GM12874 (cell line): Measurements from ENCODE around the gene ALDH2.

Experiments
- TF ChIP-seq, protein P1 (sequence below): IDR thresholded peaks from 2 replicates; pipeline ENCODE4 v1.5.1; 2011; ENCODE audit warnings: low read depth, mild to moderate bottlenecking, control low read depth, low read length, moderate library complexity; ENCODE audit not compliant: insufficient read depth

ALDH2 gene

GRCh38 chr12:111756196-111756595, 10.5 kb upstream of the ALDH2 start:
- TF ChIP-seq, protein P1, sequence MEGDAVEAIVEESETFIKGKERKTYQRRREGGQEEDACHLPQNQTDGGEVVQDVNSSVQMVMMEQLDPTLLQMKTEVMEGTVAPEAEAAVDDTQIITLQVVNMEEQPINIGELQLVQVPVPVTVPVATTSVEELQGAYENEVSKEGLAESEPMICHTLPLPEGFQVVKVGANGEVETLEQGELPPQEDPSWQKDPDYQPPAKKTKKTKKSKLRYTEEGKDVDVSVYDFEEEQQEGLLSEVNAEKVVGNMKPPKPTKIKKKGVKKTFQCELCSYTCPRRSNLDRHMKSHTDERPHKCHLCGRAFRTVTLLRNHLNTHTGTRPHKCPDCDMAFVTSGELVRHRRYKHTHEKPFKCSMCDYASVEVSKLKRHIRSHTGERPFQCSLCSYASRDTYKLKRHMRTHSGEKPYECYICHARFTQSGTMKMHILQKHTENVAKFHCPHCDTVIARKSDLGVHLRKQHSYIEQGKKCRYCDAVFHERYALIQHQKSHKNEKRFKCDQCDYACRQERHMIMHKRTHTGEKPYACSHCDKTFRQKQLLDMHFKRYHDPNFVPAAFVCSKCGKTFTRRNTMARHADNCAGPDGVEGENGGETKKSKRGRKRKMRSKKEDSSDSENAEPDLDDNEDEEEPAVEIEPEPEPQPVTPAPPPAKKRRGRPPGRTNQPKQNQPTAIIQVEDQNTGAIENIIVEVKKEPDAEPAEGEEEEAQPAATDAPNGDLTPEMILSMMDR: no peak

- TF ChIP-seq, protein P1: no peak
Measured at GRCh38 chr12:111756681-111757080, 10.1 kb upstream of the ALDH2 start.

DNA sequence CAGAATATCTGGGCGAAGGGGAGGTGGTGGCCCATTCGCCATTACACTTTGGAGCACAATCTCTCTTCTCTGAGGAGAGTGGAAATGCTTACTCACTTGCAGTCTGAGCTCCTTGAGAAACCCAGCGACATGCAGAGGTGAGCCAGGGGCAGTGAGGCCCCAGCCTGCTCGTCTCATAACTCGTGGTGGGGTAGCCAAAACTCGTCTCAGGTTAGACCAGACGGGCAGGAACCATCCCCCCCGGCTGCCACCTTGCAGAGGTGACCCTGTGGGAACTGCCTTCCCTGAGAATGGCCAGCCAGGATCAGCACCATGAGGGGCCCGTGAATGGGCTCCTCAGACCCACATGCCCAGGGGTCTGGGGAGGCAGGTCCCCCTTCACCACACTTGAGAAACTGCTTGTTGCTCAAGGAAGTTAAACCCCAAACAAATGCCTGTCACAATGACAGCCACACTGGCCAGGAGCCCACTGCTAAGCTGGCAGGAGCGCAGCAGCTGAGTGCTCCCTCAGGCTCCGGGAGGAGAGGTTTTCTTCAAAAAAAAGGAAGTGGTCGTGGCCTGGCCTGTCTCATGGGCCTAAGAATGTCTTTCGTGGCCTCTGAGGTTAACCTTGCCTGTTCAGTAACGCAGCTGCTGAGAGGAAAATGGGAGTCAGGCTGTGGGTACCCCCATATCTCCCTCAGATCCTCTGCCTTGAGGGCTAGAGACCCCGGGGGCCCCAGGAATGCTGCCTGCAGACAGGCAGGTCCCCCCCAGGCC, 9.2 kb upstream of the ALDH2 start:
- TF ChIP-seq, protein P1: no peak

DNA sequence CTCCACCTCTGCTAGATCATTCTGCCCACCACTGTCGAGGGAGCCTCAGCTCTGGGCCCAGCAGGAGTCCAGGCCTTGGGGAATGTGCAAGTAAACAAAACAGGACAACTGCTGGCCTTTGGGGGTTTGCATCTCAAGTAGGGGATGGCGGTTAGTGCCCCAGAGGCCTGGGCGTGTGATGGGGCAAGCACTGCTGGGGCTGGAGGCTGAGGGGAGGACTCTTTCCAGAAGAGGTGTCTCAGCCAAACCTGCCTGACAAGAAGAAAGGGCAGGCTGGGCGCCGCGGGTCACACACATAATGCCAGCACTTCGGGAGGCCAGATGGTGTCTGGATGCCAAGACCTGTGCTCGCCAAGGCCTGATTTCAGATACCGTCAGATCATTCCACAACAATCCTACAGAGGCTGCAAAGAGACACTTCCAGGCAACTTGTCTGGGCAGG, 8.6 kb upstream of the ALDH2 start:
- TF ChIP-seq, protein P1: no peak

DNA sequence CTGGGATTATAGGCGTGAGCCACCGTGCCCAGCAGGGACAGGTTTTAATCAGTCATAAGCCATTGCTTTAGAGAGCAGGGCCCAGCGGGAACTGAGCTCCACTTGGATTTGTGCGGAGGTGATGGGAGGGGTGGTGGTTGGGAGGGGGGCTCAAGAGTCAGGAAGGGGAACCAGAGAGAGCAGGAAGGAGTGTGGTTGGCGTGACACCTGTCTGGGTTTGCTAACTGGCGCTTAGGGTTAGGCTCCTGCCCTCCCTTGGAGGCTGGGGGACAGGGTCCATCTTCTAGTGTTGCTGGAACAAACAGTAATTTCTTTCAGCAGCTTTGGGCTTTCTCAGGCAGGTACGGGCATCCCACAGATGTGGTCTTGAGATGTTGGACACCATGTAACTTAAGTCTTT, 7.5 kb upstream of the ALDH2 start:
- TF ChIP-seq, protein P1: no peak

- TF ChIP-seq, protein P1: no peak
Measured at GRCh38 chr12:111759991-111760390, 6.7 kb upstream of the ALDH2 start.

DNA sequence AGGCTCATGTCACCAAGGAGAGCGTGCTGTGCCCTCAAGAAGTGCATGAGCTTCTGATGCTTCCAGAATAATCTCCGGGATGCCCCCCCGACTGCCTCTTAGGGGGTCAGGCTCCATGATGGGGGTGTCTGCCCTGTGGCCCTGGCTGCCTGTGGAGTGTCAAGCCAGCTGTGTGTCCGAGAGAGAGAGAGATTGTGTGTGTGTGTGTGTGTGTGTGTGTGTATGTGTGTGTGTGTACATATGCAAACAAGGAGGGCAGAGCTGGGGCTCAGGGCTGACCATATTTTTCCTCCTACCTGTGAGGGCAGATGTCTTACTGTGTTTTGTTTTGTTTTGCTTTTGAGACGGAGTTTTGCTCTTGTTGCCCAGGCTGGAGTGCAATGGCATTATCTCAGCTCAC, 5.6 kb upstream of the ALDH2 start:
- TF ChIP-seq, protein P1: no peak
